ENCODE measurements around the gene N4BP2L2.

N4BP2L2 gene

DNA sequence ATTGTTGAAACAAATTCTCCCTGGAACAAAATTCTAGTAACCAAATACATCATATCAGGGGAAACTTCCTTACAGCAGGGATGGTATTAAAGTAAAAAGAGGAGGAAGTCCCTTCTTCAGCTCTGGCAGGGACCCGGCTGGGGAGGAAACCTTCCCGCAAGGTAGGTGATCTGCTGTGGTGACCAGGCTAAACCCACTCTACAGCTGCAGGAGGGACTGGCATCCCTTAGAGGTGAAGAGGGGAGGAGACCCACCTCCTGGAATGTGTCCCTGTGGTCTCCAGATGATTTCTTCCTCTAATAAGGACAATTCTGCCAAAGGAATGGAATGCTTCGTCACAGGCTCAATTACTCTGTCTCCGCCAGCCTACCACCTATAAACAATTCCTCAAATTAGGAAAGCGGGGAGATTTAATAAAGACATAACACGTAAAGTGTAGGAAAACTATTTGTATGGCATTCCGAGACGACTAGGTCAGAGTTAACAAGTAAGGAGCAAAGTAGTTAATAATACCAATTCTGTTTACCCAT, 47.0 kb upstream of the N4BP2L2 start:
- no peak for ATAC-seq

GRCh38 chr13:32582991-32583390, 44.4 kb upstream of the N4BP2L2 start:
- no peak for ATAC-seq
- TF ChIP-seq OSR1 (CRISPR knock-in tag; IDR thresholded peaks at IDR 0.05) (no peak), ZFP3 (CRISPR knock-in tag; IDR thresholded peaks at IDR 0.05) (no peak), ZNF8 (CRISPR knock-in tag; IDR thresholded peaks at IDR 0.05) (no peak), ARNTL (CRISPR knock-in tag; IDR thresholded peaks at IDR 0.05; ENCODE audit: borderline replicate concordance, low read depth) (no peak), ISL1 (CRISPR knock-in tag; IDR thresholded peaks at IDR 0.05) (no peak), SNAI2 (CRISPR knock-in tag; IDR thresholded peaks at IDR 0.05) (no peak), BACH2 (CRISPR knock-in tag; IDR thresholded peaks at IDR 0.05; ENCODE audit: borderline replicate concordance) (no peak), CSDC2 (CRISPR knock-in tag; IDR thresholded peaks at IDR 0.05) (no peak), GLIS3 (CRISPR knock-in tag; IDR thresholded peaks at IDR 0.05) (no peak), CREB5 (CRISPR knock-in tag; IDR thresholded peaks at IDR 0.05; ENCODE audit: low read depth) (no peak), PPARA (CRISPR knock-in tag; IDR thresholded peaks at IDR 0.05; ENCODE audit: borderline replicate concordance) (no peak)
- TF ChIP-seq, protein P1, sequence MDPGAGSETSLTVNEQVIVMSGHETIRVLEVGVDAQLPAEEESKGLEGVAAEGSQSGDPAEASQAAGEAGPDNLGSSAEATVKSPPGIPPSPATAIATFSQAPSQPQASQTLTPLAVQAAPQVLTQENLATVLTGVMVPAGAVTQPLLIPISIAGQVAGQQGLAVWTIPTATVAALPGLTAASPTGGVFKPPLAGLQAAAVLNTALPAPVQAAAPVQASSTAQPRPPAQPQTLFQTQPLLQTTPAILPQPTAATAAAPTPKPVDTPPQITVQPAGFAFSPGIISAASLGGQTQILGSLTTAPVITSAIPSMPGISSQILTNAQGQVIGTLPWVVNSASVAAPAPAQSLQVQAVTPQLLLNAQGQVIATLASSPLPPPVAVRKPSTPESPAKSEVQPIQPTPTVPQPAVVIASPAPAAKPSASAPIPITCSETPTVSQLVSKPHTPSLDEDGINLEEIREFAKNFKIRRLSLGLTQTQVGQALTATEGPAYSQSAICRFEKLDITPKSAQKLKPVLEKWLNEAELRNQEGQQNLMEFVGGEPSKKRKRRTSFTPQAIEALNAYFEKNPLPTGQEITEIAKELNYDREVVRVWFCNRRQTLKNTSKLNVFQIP (CRISPR knock-in tag; IDR thresholded peaks at IDR 0.05; ENCODE audit: borderline replicate concordance, low read depth) = no peak
- TF ChIP-seq, protein P2, sequence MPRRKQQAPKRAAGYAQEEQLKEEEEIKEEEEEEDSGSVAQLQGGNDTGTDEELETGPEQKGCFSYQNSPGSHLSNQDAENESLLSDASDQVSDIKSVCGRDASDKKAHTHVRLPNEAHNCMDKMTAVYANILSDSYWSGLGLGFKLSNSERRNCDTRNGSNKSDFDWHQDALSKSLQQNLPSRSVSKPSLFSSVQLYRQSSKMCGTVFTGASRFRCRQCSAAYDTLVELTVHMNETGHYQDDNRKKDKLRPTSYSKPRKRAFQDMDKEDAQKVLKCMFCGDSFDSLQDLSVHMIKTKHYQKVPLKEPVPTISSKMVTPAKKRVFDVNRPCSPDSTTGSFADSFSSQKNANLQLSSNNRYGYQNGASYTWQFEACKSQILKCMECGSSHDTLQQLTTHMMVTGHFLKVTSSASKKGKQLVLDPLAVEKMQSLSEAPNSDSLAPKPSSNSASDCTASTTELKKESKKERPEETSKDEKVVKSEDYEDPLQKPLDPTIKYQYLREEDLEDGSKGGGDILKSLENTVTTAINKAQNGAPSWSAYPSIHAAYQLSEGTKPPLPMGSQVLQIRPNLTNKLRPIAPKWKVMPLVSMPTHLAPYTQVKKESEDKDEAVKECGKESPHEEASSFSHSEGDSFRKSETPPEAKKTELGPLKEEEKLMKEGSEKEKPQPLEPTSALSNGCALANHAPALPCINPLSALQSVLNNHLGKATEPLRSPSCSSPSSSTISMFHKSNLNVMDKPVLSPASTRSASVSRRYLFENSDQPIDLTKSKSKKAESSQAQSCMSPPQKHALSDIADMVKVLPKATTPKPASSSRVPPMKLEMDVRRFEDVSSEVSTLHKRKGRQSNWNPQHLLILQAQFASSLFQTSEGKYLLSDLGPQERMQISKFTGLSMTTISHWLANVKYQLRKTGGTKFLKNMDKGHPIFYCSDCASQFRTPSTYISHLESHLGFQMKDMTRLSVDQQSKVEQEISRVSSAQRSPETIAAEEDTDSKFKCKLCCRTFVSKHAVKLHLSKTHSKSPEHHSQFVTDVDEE (CRISPR knock-in tag; IDR thresholded peaks at IDR 0.05) = no peak
- TF ChIP-seq, protein P3, sequence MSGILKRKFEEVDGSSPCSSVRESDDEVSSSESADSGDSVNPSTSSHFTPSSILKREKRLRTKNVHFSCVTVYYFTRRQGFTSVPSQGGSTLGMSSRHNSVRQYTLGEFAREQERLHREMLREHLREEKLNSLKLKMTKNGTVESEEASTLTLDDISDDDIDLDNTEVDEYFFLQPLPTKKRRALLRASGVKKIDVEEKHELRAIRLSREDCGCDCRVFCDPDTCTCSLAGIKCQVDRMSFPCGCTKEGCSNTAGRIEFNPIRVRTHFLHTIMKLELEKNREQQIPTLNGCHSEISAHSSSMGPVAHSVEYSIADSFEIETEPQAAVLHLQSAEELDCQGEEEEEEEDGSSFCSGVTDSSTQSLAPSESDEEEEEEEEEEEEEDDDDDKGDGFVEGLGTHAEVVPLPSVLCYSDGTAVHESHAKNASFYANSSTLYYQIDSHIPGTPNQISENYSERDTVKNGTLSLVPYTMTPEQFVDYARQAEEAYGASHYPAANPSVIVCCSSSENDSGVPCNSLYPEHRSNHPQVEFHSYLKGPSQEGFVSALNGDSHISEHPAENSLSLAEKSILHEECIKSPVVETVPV (CRISPR knock-in tag; IDR thresholded peaks at IDR 0.05) = no peak
- TF ChIP-seq, protein P4, sequence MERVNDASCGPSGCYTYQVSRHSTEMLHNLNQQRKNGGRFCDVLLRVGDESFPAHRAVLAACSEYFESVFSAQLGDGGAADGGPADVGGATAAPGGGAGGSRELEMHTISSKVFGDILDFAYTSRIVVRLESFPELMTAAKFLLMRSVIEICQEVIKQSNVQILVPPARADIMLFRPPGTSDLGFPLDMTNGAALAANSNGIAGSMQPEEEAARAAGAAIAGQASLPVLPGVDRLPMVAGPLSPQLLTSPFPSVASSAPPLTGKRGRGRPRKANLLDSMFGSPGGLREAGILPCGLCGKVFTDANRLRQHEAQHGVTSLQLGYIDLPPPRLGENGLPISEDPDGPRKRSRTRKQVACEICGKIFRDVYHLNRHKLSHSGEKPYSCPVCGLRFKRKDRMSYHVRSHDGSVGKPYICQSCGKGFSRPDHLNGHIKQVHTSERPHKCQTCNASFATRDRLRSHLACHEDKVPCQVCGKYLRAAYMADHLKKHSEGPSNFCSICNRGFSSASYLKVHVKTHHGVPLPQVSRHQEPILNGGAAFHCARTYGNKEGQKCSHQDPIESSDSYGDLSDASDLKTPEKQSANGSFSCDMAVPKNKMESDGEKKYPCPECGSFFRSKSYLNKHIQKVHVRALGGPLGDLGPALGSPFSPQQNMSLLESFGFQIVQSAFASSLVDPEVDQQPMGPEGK (CRISPR knock-in tag; IDR thresholded peaks at IDR 0.05; ENCODE audit: borderline replicate concordance) = no peak

More for the DNA sequence above, 47.0 kb upstream of the N4BP2L2 start:
- TF ChIP-seq CSDC2 (CRISPR knock-in tag; IDR thresholded peaks at IDR 0.05) (no peak; the same call in 1 of the 2 replicates), ZNF565 (CRISPR knock-in tag; conservative IDR thresholded peaks at IDR 0.05; ENCODE audit: low read depth) (no peak), GLIS3 (CRISPR knock-in tag; IDR thresholded peaks at IDR 0.05) (no peak), ZNF8 (CRISPR knock-in tag; IDR thresholded peaks at IDR 0.05) (no peak), TOX (CRISPR knock-in tag; IDR thresholded peaks at IDR 0.05; ENCODE audit: borderline replicate concordance) (no peak), RARB (CRISPR knock-in tag; IDR thresholded peaks at IDR 0.05) (no peak), ZFP3 (CRISPR knock-in tag; IDR thresholded peaks at IDR 0.05) (no peak), ARNTL (CRISPR knock-in tag; IDR thresholded peaks at IDR 0.05; ENCODE audit: borderline replicate concordance, low read depth) (no peak), CREB5 (CRISPR knock-in tag; IDR thresholded peaks at IDR 0.05; ENCODE audit: low read depth) (no peak), ZC3H10 (CRISPR knock-in tag; IDR thresholded peaks at IDR 0.05) (no peak), ZNF70 (CRISPR knock-in tag; IDR thresholded peaks at IDR 0.05) (no peak), OSR1 (CRISPR knock-in tag; IDR thresholded peaks at IDR 0.05) (no peak), SNAI2 (CRISPR knock-in tag; IDR thresholded peaks at IDR 0.05) (no peak)
- TF ChIP-seq, protein P2 (CRISPR knock-in tag; IDR thresholded peaks at IDR 0.05) = no peak
- TF ChIP-seq, protein P1 (CRISPR knock-in tag; IDR thresholded peaks at IDR 0.05; ENCODE audit: borderline replicate concordance, low read depth) = no peak
